ENCODE results near the gene ACTN4. TPM values are rescaled to one million over a fixed set of nuclear protein-coding genes. Genes with fewer than 3 reads are reported as not detected.
A peak's percentile ranks its signal among the peaks of the same experiment; 100 is the strongest.

Gene ACTN4
- total RNA-seq, 4 donors from 2014 or later: 259 to 844 (median 429) TPM

DNA sequence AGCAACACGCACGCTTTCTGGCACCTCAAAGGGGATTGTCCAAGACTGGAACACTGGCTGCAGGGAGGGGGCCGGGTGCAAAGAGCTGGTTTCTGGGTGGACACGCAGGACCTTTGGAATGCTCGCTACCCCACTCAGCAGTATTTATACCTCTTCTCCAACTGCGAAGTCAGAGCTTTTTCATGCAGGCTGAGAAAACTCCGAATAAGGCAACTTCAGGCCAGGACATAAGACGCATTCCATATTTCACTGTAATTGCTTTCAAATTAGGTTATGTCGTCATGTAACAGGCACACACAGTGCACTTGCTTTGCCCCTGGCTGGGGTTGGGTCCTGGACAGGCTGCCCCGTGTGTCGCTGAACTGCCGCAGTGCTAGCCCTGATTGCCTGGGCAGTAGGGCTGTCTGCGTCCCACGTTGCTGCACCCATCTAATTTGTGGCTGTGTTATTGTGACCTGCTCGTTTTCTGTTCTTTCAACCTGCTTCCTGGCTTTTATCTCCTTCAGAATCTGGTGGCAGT lies 44.5 kb downstream of the ACTN4 start:
- TF ChIP-seq, protein P1, sequence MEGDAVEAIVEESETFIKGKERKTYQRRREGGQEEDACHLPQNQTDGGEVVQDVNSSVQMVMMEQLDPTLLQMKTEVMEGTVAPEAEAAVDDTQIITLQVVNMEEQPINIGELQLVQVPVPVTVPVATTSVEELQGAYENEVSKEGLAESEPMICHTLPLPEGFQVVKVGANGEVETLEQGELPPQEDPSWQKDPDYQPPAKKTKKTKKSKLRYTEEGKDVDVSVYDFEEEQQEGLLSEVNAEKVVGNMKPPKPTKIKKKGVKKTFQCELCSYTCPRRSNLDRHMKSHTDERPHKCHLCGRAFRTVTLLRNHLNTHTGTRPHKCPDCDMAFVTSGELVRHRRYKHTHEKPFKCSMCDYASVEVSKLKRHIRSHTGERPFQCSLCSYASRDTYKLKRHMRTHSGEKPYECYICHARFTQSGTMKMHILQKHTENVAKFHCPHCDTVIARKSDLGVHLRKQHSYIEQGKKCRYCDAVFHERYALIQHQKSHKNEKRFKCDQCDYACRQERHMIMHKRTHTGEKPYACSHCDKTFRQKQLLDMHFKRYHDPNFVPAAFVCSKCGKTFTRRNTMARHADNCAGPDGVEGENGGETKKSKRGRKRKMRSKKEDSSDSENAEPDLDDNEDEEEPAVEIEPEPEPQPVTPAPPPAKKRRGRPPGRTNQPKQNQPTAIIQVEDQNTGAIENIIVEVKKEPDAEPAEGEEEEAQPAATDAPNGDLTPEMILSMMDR (IDR thresholded peaks at IDR 0.05): no peak
- TF ChIP-seq POLR2A (IDR thresholded peaks at IDR 0.05): peak; percentile 61 to 80
- Histone ChIP-seq H3K4me3 (no peak overlapping the region), H3K9me3 (no peaks in the 10 kb centered on the region), H3K4me1 (peaks cover 9 to 20% of the 10 kb centered on the region in 2 donors), H3K36me3 (no peaks in the 10 kb centered on the region), H3K27me3 (no peaks in the 10 kb centered on the region), H3K27ac (peak overlapping the region; percentile 95 to 100)
- intact Hi-C loops (cut with DNase I; ENCODE audit: low total_unique reads): loop anchor here (5.0 kb wide), 1 partner anchor 40 kb away; no protein-coding TSS in a partner anchor
- DNase-seq: peak; percentile 89 to 95

DNA sequence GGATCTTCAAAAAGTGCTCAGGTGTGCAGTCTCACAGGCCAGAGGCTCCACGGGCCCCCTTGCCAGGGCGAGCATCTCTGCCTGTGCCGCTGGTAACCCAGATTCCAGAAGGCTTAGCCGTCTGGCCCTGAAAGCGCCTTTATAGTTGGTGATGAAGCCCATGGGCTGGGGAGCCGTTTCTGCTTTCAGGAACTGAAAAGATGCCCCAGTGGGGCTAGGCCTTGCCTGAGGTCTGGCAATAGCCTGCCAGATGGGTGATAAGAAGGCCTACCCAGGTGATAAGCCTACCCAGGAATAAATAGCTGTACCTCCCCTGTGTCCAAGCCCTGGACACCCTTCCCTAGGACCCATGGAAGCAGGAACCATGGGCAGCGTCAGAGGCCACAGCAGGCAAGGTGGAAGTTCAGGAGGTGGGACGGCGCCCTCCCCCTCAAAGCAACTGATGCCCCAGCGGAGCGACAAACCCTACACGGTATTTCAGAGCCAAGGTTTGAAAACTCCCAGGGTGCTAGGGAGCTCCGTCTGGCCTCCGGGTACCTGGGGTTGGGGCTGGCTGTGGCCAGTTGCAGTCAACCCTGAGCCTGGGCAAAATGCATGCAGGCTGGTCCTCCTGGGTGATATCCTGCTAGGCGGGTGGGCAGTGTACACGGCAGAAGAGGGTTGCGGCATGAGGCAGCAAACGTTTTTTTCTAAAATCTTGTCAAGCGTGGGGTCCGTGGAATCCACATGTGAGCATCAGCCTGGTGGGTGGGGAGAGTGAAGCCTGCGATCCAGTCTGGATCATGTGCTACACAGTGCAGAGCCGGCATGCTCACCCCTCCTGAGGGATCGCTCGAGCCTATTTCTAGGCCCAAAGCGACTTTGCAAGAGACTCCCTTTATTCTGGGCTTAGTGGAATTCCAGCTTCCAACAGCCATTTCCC lies 45.3 kb downstream of the ACTN4 start:
- H3K27ac ChIP-seq: peak overlapping the region; percentile 95 to 100
- TF ChIP-seq POLR2A (IDR thresholded peaks at IDR 0.05): peak in 1 of 2 donors; percentile 1
- TF ChIP-seq, protein P1 (IDR thresholded peaks at IDR 0.05): no peak
- no peak overlapping the region for H3K4me3 ChIP-seq
- H3K36me3 ChIP-seq: no peaks in the 10 kb centered on the region
- no peaks in the 10 kb centered on the region for H3K27me3 ChIP-seq
- no peak for DNase-seq
- intact Hi-C loops (cut with DNase I; ENCODE audit: low total_unique reads): loop anchor here (5.0 kb wide), 1 partner anchor 40 kb away; no protein-coding TSS in a partner anchor
- peaks cover 14 to 27% of the 10 kb centered on the region in 2 donors for H3K4me1 ChIP-seq
- no peaks in the 10 kb centered on the region for H3K9me3 ChIP-seq

DNA sequence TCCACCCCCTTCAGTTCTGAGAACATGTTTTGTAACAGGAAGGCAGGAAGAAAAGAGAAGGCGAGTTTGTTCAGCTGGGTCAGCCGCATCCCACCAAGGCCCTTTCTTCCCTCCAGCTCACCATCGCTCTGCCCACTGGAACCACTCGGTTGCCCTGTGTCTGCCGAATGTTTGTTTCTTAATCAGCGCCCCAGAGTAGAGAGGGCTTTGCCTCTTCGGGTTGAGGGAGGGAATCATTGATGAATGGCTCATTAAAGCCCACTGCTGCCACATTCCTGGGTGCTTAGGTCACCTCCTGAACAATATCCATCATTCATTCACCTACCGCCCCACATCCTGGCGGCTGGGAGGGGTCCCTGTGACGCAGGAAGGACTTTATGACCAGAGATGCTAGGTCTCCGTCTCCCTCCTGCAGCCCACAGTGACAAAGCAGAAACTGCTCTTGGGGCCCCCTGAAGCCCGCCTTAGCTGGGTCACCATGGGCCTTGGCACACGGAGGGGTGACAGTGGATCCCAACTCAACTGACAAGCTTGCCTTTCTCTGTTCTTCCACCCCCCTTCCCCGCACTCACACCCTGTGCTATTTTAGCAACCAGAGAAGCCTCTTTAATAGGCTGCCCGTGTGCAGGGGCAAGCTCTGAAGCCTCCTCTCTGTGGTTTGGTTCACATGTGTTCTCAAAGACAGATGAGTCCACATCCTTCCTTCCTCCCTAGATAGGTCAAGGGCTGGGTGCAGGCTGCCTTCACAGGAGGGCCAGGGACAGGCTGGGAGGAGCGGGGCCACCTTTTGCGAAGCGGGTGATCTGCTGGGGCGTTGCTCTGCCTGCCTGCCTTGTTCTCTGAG lies 46.2 kb downstream of the ACTN4 start:
- Histone ChIP-seq H3K4me1 (peaks cover 21 to 36% of the 10 kb centered on the region in 2 donors), H3K27ac (peak overlapping the region; percentile 95 to 100), H3K9me3 (no peaks in the 10 kb centered on the region), H3K36me3 (no peaks in the 10 kb centered on the region), H3K4me3 (no peak overlapping the region), H3K27me3 (no peaks in the 10 kb centered on the region)
- intact Hi-C loops (cut with DNase I; ENCODE audit: low total_unique reads): loop anchor here (5.0 kb wide), 1 partner anchor 41 kb away; no protein-coding TSS in a partner anchor
- DNase-seq: no peak
- TF ChIP-seq POLR2A (IDR thresholded peaks at IDR 0.05): peak in 1 of 2 donors; percentile 8
- TF ChIP-seq, protein P1 (IDR thresholded peaks at IDR 0.05): no peak

- no peak for DNase-seq
- peaks cover 21 to 46% of the 10 kb centered on the region in 2 donors for H3K4me1 ChIP-seq
- no peaks in the 10 kb centered on the region for H3K9me3 ChIP-seq
- no peaks in the 10 kb centered on the region for H3K36me3 ChIP-seq
- no peaks in the 10 kb centered on the region for H3K27me3 ChIP-seq
- TF ChIP-seq POLR2A (IDR thresholded peaks at IDR 0.05): no peak
- TF ChIP-seq, protein P1 (IDR thresholded peaks at IDR 0.05): no peak
- H3K27ac ChIP-seq: peak overlapping the region; percentile 95 to 100
- H3K4me3 ChIP-seq: no peak overlapping the region
- intact Hi-C loops (cut with DNase I; ENCODE audit: low total_unique reads): no loop called here
Measured at GRCh38 chr19:38695317-38695683, 47.9 kb downstream of the ACTN4 start.
